PC-3 (cell line): ENCODE results near the gene CTXN1. TPM values are rescaled to one million over a fixed set of nuclear protein-coding genes. Genes with fewer than 3 reads are reported as not detected.

Source experiments
- ATAC-seq: fragments of 200-7000 bp; cut with Tn5 transposase; 2 replicates; pipeline ENCODE4 v1.9.1; 2020; ENCODE audit warnings: mild to moderate bottlenecking, moderate library complexity
- BruUV-seq: library from RNA; stranded (reverse); fragments of 400-500 nt; replicated peaks from 2 replicates; lab custom pipeline; 2021; lab: Mats Ljungman, UMichigan
- CTCF ChIA-PET: fragments of 300-600 bp; sonication (Branson Sonifier 250); formaldehyde crosslinking; loops from one replicate; lab custom pipeline; 2022; ENCODE audit warnings: antibody characterized with exemption; lab: Charles Lee
- POLR2A ChIA-PET: fragments of 300-600 bp; sonication (Branson Sonifier 250); formaldehyde crosslinking; loops from one replicate; lab custom pipeline; 2022; ENCODE audit warnings: antibody characterized with exemption; ENCODE audit not compliant: unreplicated experiment; lab: Charles Lee
- DNase-seq: peaks from one replicate; pipeline ENCODE4 v3.0.0-alpha.2; 2015
- H2AFZ ChIP-seq: fragments of 300-600 bp; sonication (generic); 2 replicates; pipeline ENCODE4 v1.6.0; 2016; ENCODE audit warnings: antibody characterized with exemption, low read length
- H3F3A ChIP-seq: fragments of 300-600 bp; sonication (generic); one replicate; pipeline ENCODE4 v1.6.0; 2017; ENCODE audit warnings: antibody characterized with exemption, low read length, control low read depth, mild to moderate bottlenecking; ENCODE audit not compliant: unreplicated experiment
- H3K27ac ChIP-seq: fragments of 300-600 bp; sonication (generic); 2 replicates; pipeline ENCODE4 v1.5.1; 2016; ENCODE audit warnings: mild to moderate bottlenecking, low read length
- H3K27me3 ChIP-seq: fragments of 300-600 bp; sonication (generic); 2 replicates; pipeline ENCODE4 v1.6.1; 2016; ENCODE audit warnings: low read length, mixed read lengths
- H3K36me3 ChIP-seq: fragments of 300-600 bp; sonication (generic); 2 replicates; pipeline ENCODE4 v1.6.1; 2016; ENCODE audit warnings: low read depth, mixed run types, low read length, mixed read lengths
- H3K4me1 ChIP-seq: fragments of 300-600 bp; sonication (generic); 2 replicates; pipeline ENCODE4 v1.5.1; 2016; ENCODE audit warnings: low read length; ENCODE audit not compliant: insufficient read depth
- H3K4me2 ChIP-seq: fragments of 300-600 bp; sonication (generic); 2 replicates; pipeline ENCODE4 v1.6.0; 2016; ENCODE audit warnings: low read length
- H3K4me3 ChIP-seq: fragments of 300-600 bp; sonication (generic); 2 replicates; pipeline ENCODE4 v1.5.1; 2016; ENCODE audit warnings: mild to moderate bottlenecking, low read length, mixed read lengths
- H3K79me2 ChIP-seq: fragments of 300-600 bp; sonication (generic); 2 replicates; pipeline ENCODE4 v1.6.1; 2017; ENCODE audit warnings: low read length, mixed read lengths
- H3K9ac ChIP-seq: fragments of 300-600 bp; sonication (generic); 2 replicates; pipeline ENCODE4 v1.6.0; 2016; ENCODE audit warnings: mild to moderate bottlenecking, low read length
- H3K9me2 ChIP-seq: fragments of 300-600 bp; sonication (generic); replicated peaks from 2 replicates; pipeline ENCODE4 v1.6.1; 2016; ENCODE audit warnings: mixed run types, low read length, mixed read lengths
- H3K9me3 ChIP-seq: fragments of 300-600 bp; sonication (generic); 2 replicates; pipeline ENCODE4 v1.6.1; 2016; ENCODE audit warnings: low read length, mixed read lengths
- H4K20me1 ChIP-seq: fragments of 300-600 bp; sonication (generic); 2 replicates; pipeline ENCODE4 v1.6.1; 2016; ENCODE audit warnings: low read length, mixed read lengths
- CTCF ChIP-seq: fragments of 300-600 bp; sonication (generic); conservative IDR thresholded peaks from 2 replicates; pipeline ENCODE4 v1.5.1; 2017; ENCODE audit warnings: antibody characterized with exemption, low read depth, mild to moderate bottlenecking, low read length
- EZH2 ChIP-seq: fragments of 300-600 bp; sonication (generic); IDR thresholded peaks from one replicate; pipeline ENCODE4 v1.6.1; 2017; ENCODE audit warnings: antibody characterized with exemption, mild to moderate bottlenecking, low read length; ENCODE audit not compliant: unreplicated experiment
- EZH2phosphoT487 ChIP-seq: fragments of 300-600 bp; sonication (generic); IDR thresholded peaks from 2 replicates; pipeline ENCODE4 v1.6.1; 2018; ENCODE audit warnings: mild to moderate bottlenecking, antibody characterized with exemption, low read length, borderline replicate concordance
- intact Hi-C: fragments of 100-400 bp; cut with micrococcal nuclease; formaldehyde crosslinking; loops from 2 replicates; pipeline ENCODE4 v1.9.0; 2023
- total RNA-seq: library from RNA; depleted of rRNA; stranded (reverse); fragments of >200 nt; gene quantifications from 2 replicates; pipeline ENCODE4 v1.2.3, GENCODE V29; 2014

CTXN1 gene
- total RNA-seq, 1 experiment from 2014 or later = 11.4 TPM

GRCh38 chr19:7915250-7916102 is 10.5 kb downstream of the CTXN1 start:
- TF ChIP-seq EZH2 = no peak
- TF ChIP-seq CTCF = no peak
- TF ChIP-seq EZH2phosphoT487 = no peak
- H3K4me2 ChIP-seq = peak overlapping the region; percentile 90

GRCh38 chr19:7914598-7915045 is 11.3 kb downstream of the CTXN1 start, which contains the start of gene TGFBR3L:
Gene TGFBR3L (plus strand): TSS chr19:7914830.
- BruUV-seq = no TSS peak
- intact Hi-C loops = no loop called here
- no peaks in the 10 kb centered on the region for H3K9me2 ChIP-seq
- no peak within 1 kb of the TSS for H2AFZ ChIP-seq
- peak within 1 kb of the TSS; percentile 74; the same call in 1 of the 2 replicates for H3K4me3 ChIP-seq
- peaks cover 19% of the 10 kb centered on the region for H3K4me1 ChIP-seq
- ATAC-seq = no peak
- no peaks in the 10 kb centered on the region for H4K20me1 ChIP-seq
- no peaks in the 10 kb centered on the region for H3K9me3 ChIP-seq
- TF ChIP-seq EZH2phosphoT487 (no peak), CTCF (no peak), EZH2 (no peak)
- peaks cover 4% of the 10 kb centered on the region; the same call in 1 of the 2 replicates for H3K79me2 ChIP-seq
- POLR2A ChIA-PET = no interaction called here
- no peak within 1 kb of the TSS for H3K27ac ChIP-seq
- no peaks in the 10 kb centered on the region for H3F3A ChIP-seq
- H3K36me3 ChIP-seq = peaks cover 20% of the 10 kb centered on the region
- no peaks in the 10 kb centered on the region for H3K27me3 ChIP-seq
- CTCF ChIA-PET = no interaction called here
- H3K9ac ChIP-seq = no peak within 1 kb of the TSS
- no peak for DNase-seq
- peak within 1 kb of the TSS; percentile 90 for H3K4me2 ChIP-seq

More at GRCh38 chr19:7915250-7916102, 10.5 kb downstream of the CTXN1 start:
- no peak for DNase-seq
- no peaks in the 10 kb centered on the region for H3K9me2 ChIP-seq
- H3K36me3 ChIP-seq = peaks cover 12% of the 10 kb centered on the region
- H2AFZ ChIP-seq = peak overlapping the region; percentile 87; the same call in 1 of the 2 replicates
- no peaks in the 10 kb centered on the region for H4K20me1 ChIP-seq
- peaks cover 23% of the 10 kb centered on the region for H3K4me1 ChIP-seq
- H3K9me3 ChIP-seq = no peaks in the 10 kb centered on the region
- BruUV-seq = no TSS peak
- H3K27ac ChIP-seq = no peak overlapping the region
- intact Hi-C loops = no loop called here
- H3K4me3 ChIP-seq = peak overlapping the region; percentile 74
- peaks cover 4% of the 10 kb centered on the region; the same call in 1 of the 2 replicates for H3K79me2 ChIP-seq
- ChIA-PET POLR2A (no interaction called here), CTCF (interaction anchor here (0.7 kb wide), 1 partner anchor 12 kb away, joined by 6 read pairs; the partner anchor contains the start of gene MAP2K7)
- no peaks in the 10 kb centered on the region for H3F3A ChIP-seq
- peak overlapping the region; percentile 73 for H3K9ac ChIP-seq
- ATAC-seq = no peak
- H3K27me3 ChIP-seq = no peaks in the 10 kb centered on the region
